Bronchial smooth muscle cell (primary cell): ENCODE results near the gene WWP2. TPM values are rescaled to one million over a fixed set of nuclear protein-coding genes. Genes with fewer than 3 reads are reported as not detected.

Source experiments
- total RNA-seq: library from RNA; depleted of rRNA; stranded (reverse); fragments of >200 nt; gene quantifications from 2 replicates; pipeline ENCODE4 v1.2.1, GENCODE V29; 2014

Gene WWP2
- total RNA-seq, result 11.7 and 16.4 TPM in 2 replicates

DNA sequence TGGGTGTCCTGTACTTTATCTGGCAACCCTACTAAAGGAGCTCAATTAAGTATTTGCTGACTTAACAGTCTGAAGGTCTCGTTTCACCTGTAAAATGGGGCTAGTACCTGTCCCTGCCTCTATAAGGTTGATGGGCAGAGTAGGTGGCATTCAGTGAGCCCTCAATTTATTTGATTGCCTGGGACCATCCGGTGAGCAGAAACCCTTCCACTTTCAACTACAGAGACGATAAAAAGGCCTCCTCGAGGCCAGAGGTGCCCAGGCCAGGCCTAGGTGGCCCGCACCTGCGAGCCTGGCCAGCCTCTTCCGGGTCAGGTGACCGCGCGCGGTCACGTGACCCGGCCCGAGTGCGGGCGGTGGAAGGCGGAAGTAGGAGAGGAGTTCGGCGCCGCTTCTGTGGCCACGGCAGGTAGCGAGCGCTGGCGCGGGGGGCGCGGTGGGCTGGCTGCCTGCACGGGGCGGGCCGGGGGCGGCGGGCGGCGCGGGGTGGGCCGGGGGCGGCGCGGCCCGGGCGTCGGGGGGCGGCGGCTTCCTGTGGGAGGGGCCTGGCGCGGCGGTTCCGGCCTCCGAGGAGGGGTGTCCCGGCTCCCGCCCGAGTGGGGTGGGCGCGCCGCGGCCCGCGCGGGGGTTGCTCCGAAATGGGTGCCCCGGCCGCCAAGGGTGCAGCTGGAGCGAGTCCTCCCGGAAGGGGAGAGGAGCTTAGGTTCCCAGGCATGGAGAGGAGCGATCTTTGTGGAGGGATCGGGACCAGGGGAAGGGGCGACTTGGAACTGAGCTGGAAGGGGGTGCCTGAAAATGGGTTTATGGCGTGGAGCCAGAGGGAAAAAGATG, at the start of gene WWP2:
Gene WWP2 (plus strand): TSS at position 350 of the 831 bp plus-strand sequence. CDS start 24,679 bp downstream, outside the sequence.

DNA sequence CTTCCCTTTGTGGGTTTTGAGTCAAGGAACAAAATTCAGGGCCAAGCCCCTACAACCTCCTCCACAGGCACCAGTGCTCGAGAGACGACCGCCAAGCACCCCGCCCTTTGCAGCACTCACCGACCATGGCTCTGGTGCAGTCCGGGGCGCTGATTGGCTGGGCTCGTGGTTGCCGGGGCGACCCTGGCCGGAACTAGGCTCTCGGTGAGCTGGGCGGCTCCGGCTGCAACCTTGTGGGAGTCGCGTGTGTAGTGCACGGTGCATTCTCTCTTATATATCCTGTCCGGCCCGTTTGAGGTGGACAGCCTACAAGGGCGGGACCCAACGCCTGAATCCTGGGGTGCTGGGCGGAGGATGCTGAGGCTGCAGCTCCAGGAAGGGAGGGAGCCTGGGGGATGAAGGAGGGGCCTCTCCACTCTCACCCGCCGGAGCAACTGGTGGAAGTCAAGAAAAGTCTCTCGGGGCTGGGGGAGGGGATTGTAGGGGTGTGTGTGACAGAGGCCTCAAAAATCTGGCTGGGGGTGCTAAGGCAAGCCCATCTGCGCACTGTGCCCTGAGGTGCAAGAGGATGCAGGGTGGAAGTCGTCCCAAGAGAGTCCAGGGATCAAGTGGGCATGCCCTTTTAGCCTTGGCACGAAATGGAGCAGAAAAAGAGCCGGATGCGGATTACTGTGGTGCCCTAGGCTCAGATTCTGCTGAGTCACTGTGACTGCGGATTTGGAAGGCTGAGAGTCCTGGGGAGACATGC, 35.6 kb upstream of the WWP2 start, which contains the start of gene NQO1:
Gene NQO1 (minus strand): TSS at position 248 of the 748 bp plus-strand sequence. CDS start 121 bp downstream, at position 127.

DNA sequence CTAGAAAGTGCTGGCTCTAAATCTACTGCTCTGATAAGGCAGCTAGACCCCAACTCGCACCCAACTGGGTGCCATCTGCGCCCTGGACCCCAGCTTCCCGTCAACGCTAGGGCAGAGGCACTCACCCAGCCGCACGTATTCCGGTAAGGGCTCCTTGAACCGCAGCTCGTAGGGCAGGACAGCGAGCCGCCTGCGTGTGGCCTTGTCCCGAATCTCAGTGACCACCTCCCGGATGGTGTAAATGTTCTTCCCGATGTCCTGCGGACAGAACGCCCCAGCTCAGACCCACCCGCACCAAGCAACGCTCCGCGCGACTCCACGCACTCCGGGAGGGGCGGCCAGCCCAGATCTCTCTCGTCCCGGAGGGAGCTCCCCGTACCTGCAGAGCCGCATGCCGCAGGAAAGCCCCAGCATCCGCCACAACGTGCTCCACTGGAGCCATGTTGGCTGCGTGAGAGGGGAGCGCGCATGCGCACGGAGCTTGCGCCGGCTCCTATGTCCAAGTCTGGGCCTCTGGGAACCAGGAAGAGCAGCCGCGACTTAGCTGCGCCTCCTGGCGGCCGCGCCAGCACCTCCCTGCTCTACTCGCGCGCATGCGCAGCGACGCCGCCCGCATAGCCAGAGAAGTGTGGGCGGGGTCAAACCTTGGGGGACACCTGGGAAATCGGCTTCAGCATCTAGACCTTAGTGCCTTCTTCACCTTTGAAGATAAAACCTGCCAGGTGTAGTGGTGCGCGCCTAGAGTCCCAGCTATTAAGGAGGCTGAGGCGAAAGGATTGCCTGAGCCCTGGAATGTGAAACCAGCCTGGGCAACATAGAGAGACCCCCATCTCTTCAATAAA, 7.4 kb upstream of the WWP2 start, which contains the start of gene NOB1:
Gene NOB1 (minus strand): TSS at position 458 of the 842 bp plus-strand sequence. CDS start 16 bp downstream, at position 442.

DNA sequence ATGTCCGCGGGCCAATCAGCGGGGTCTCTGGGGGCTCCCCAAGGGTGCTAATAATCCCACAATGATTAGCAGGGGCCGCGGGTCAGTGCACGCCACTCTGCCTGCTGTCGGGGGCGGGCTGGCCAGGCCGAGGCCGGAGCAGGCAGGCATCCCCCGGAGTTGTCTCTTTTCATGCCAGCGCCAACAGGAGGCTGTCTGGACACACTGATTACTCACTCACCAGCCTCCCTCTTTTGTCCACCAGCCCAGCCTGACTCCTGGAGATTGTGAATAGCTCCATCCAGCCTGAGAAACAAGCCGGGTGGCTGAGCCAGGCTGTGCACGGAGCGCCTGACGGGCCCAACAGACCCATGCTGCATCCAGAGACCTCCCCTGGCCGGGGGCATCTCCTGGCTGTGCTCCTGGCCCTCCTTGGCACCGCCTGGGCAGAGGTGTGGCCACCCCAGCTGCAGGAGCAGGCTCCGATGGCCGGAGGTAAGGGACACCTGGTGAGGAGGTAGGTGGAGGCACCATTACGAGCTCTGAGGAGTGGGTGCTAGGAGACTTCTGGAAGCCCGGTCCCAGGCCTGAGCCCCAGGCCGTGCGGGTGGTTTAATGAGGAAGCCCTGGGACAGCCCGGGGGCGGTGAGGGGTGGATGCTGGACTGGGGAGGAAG, 189.0 kb downstream of the WWP2 start, which contains the start of gene CLEC18A:
Gene CLEC18A (plus strand): TSS at position 318 of the 655 bp plus-strand sequence. CDS start 33 bp downstream, at position 351.

Other genes starting within 250 kb of the WWP2 start
- gene NFAT5, start 196.4 kb upstream of the WWP2 start, total RNA-seq, result 10.1 and 11.7 TPM in 2 replicates
- 584 and 702 TPM in 2 replicates for gene NQO1, start 35.8 kb upstream of the WWP2 start, total RNA-seq
- gene NOB1, start 7.4 kb upstream of the WWP2 start, total RNA-seq, result 25.7 and 26.6 TPM in 2 replicates
- under 0.01 and 0.52 TPM in 2 replicates for gene CLEC18A, start 189.0 kb downstream of the WWP2 start, total RNA-seq